DND-41 (cell line): ENCODE results near the gene ZNF514.
A peak's percentile ranks its signal among the peaks of the same experiment; 100 is the strongest.

Experiments used
- ATAC-seq: fragments of 200-7000 bp; cut with Tn5 transposase; 3 replicates; pipeline ENCODE4 v1.9.1; 2021; ENCODE audit warnings: low read depth; ENCODE audit not compliant: insufficient read depth
- DNase-seq: peaks from one replicate; pipeline ENCODE4 v3.0.0-alpha.2; 2020
- H2AFZ ChIP-seq: 2 replicates; pipeline ENCODE4 v1.6.0; 2012; ENCODE audit warnings: low read depth, low read length
- H3K27ac ChIP-seq: 2 replicates; pipeline ENCODE4 v1.5.1; 2012; ENCODE audit warnings: low read length, inconsistent platforms
- H3K27me3 ChIP-seq: fragments of 200-600 bp; sonication (generic); 2 replicates; pipeline ENCODE4 v1.6.0; 2012; ENCODE audit warnings: low read length, mild to moderate bottlenecking, inconsistent platforms; ENCODE audit not compliant: insufficient read depth, poor library complexity
- H3K36me3 ChIP-seq: 2 replicates; pipeline ENCODE4 v1.5.1; 2012; ENCODE audit warnings: low read length, inconsistent platforms; ENCODE audit not compliant: insufficient read depth
- H3K4me1 ChIP-seq: 2 replicates; pipeline ENCODE4 v1.5.1; 2012; ENCODE audit warnings: mild to moderate bottlenecking, low read length; ENCODE audit not compliant: insufficient read depth
- H3K4me2 ChIP-seq: 2 replicates; pipeline ENCODE4 v1.6.0; 2012; ENCODE audit warnings: mild to moderate bottlenecking, moderate library complexity, low read length, inconsistent platforms; ENCODE audit not compliant: insufficient read depth
- H3K4me3 ChIP-seq, 2 experiments: fragments of 200-600 bp in 1 of 2; shearing (Covaris generic) in 1 of 2; 2 replicates each; pipeline ENCODE4 v1.5.1; 2012 to 2016; ENCODE audit warnings: inconsistent platforms in 2 of 2, low read length in 2 of 2, mild to moderate bottlenecking in 2 of 2, low read depth in 1 of 2, moderate library complexity in 1 of 2
- H3K79me2 ChIP-seq: 2 replicates; pipeline ENCODE4 v1.6.0; 2012; ENCODE audit warnings: low read length, inconsistent platforms; ENCODE audit not compliant: insufficient read depth
- H3K9ac ChIP-seq: 2 replicates; pipeline ENCODE4 v1.6.0; 2012; ENCODE audit warnings: low read depth, mild to moderate bottlenecking, inconsistent platforms, low read length, moderate library complexity
- H3K9me3 ChIP-seq: 2 replicates; pipeline ENCODE4 v1.5.1; 2012; ENCODE audit warnings: low read length, moderate library complexity, mild to moderate bottlenecking, inconsistent platforms; ENCODE audit not compliant: insufficient read depth, severe bottlenecking
- H4K20me1 ChIP-seq: 2 replicates; pipeline ENCODE4 v1.6.0; 2012; ENCODE audit warnings: low read length; ENCODE audit not compliant: insufficient read depth
- CTCF ChIP-seq: IDR thresholded peaks from 2 replicates; pipeline ENCODE4 v1.5.1; 2012; ENCODE audit warnings: borderline replicate concordance, low read length, moderate library complexity, mild to moderate bottlenecking; ENCODE audit not compliant: poor library complexity, severe bottlenecking; ENCODE audit errors: extremely low read depth
- EZH2 ChIP-seq: IDR thresholded peaks from 3 replicates; pipeline ENCODE4 v1.6.1; 2012; ENCODE audit warnings: borderline replicate concordance, low read depth, mild to moderate bottlenecking, moderate library complexity, low read length, inconsistent platforms; ENCODE audit not compliant: severe bottlenecking

ZNF514 gene

GRCh38 chr2:95158441-95158840 lies 1.2 kb downstream of the ZNF514 start:
- Histone ChIP-seq H3K4me3 (peak overlapping the region in 1 of 2 experiments; percentile 58; a peak in 2 of 4 replicates), H3K4me2 (peak overlapping the region; percentile 69), H3K36me3 (peaks cover 16% of the 10 kb centered on the region; the same call in 1 of the 2 replicates), H3K4me1 (peaks cover 24% of the 10 kb centered on the region), H2AFZ (no peak overlapping the region), H3K79me2 (no peaks in the 10 kb centered on the region), H3K9ac (peak overlapping the region; percentile 61), H3K9me3 (peaks cover 2% of the 10 kb centered on the region), H4K20me1 (no peaks in the 10 kb centered on the region), H3K27ac (peak overlapping the region; percentile 48; the same call in 1 of the 2 replicates), H3K27me3 (no peaks in the 10 kb centered on the region)
- DNase-seq (no peak), ATAC-seq (no peak)
- no peak for TF ChIP-seq EZH2
- no peak for TF ChIP-seq CTCF

- TF ChIP-seq CTCF (no peak), EZH2 (no peak)
- ATAC-seq, result no peak
- no peak for DNase-seq
- Histone ChIP-seq H3K36me3 (peaks cover 43% of the 10 kb centered on the region), H3K79me2 (no peaks in the 10 kb centered on the region), H3K9ac (no peak overlapping the region), H4K20me1 (no peaks in the 10 kb centered on the region), H3K27me3 (no peaks in the 10 kb centered on the region), H3K27ac (no peak overlapping the region), H3K4me1 (no peaks in the 10 kb centered on the region), H3K4me3 (no peak overlapping the region), H3K9me3 (peaks cover 67% of the 10 kb centered on the region), H3K4me2 (no peak overlapping the region), H2AFZ (no peak overlapping the region)
These were observed 10.2 kb downstream of the ZNF514 start for GRCh38 chr2:95149397-95149984.

- TF ChIP-seq EZH2, result no peak
- TF ChIP-seq CTCF, result no peak
- H3K9ac ChIP-seq, result no peak overlapping the region
- ATAC-seq, result no peak
These were observed 15.8 kb downstream of the ZNF514 start for GRCh38 chr2:95143838-95144237.

GRCh38 chr2:95138702-95139101 lies 20.9 kb downstream of the ZNF514 start:
- H3K36me3 ChIP-seq, result no peaks in the 10 kb centered on the region
- no peak for TF ChIP-seq CTCF
- TF ChIP-seq EZH2, result no peak
- no peak overlapping the region for H3K9ac ChIP-seq
- ATAC-seq (no peak), DNase-seq (no peak)
- H4K20me1 ChIP-seq, result no peaks in the 10 kb centered on the region
- H3K4me1 ChIP-seq, result no peaks in the 10 kb centered on the region
- H3K4me2 ChIP-seq, result no peak overlapping the region
- no peak overlapping the region for H2AFZ ChIP-seq
- H3K4me3 ChIP-seq, result no peak overlapping the region
- H3K9me3 ChIP-seq, result peaks cover 9% of the 10 kb centered on the region
- H3K79me2 ChIP-seq, result no peaks in the 10 kb centered on the region
- no peak overlapping the region for H3K27ac ChIP-seq
- H3K27me3 ChIP-seq, result no peaks in the 10 kb centered on the region

More at GRCh38 chr2:95143838-95144237, 15.8 kb downstream of the ZNF514 start:
- Histone ChIP-seq H3K27ac (no peak overlapping the region), H4K20me1 (no peaks in the 10 kb centered on the region), H3K9me3 (peaks cover 42% of the 10 kb centered on the region), H3K36me3 (no peaks in the 10 kb centered on the region), H3K4me1 (no peaks in the 10 kb centered on the region), H3K79me2 (no peaks in the 10 kb centered on the region), H3K27me3 (no peaks in the 10 kb centered on the region), H2AFZ (no peak overlapping the region), H3K4me2 (no peak overlapping the region), H3K4me3 (no peak overlapping the region)
- DNase-seq, result no peak
